GM18873 (cell line): ENCODE data around the gene JOSD2.
"Not testable (repeated sequence)": the region's sequence is repeated elsewhere in the genome, so short reads cannot be mapped to it uniquely, and the experiment has no call there.

ENCODE experiments used
- ATAC-seq: cut with Tn5 transposase; IDR thresholded peaks from one replicate; pipeline ENCODE4 v1.9.1; 2021; ENCODE audit warnings: mild to moderate bottlenecking, moderate library complexity, moderate number of reproducible peaks; ENCODE audit not compliant: unreplicated experiment, low FRiP score

The JOSD2 gene

GRCh38 chr19:50547385-50548190, 36.6 kb upstream of the JOSD2 start:
- ATAC-seq = no peak

GRCh38 chr19:50546527-50547221, 35.7 kb upstream of the JOSD2 start:
- no peak for ATAC-seq

GRCh38 chr19:50542943-50543342, 32.0 kb upstream of the JOSD2 start:
- ATAC-seq = no peak

- no peak for ATAC-seq
These were observed 26.8 kb upstream of the JOSD2 start for GRCh38 chr19:50537769-50538230.

- ATAC-seq = no peak
These were observed 26.3 kb upstream of the JOSD2 start for GRCh38 chr19:50537306-50537685.

- ATAC-seq = no peak
These were observed 25.8 kb upstream of the JOSD2 start for GRCh38 chr19:50536662-50537305.

GRCh38 chr19:50535672-50536187, 24.7 kb upstream of the JOSD2 start:
- no peak for ATAC-seq

- no peak for ATAC-seq
These were observed 23.5 kb upstream of the JOSD2 start for GRCh38 chr19:50534478-50534877.

- ATAC-seq = no peak
These were observed 22.0 kb upstream of the JOSD2 start for GRCh38 chr19:50532952-50533351.

GRCh38 chr19:50531171-50531612, 20.2 kb upstream of the JOSD2 start:
- no peak for ATAC-seq

- ATAC-seq = not testable (repeated sequence)
These were observed 17.1 kb upstream of the JOSD2 start for GRCh38 chr19:50528052-50528451.

- no peak for ATAC-seq
These were observed 11.9 kb upstream of the JOSD2 start for GRCh38 chr19:50522881-50523280.

- ATAC-seq = no peak
These were observed 10.0 kb upstream of the JOSD2 start for GRCh38 chr19:50520822-50521465.

- no peak for ATAC-seq
These were observed 8.1 kb upstream of the JOSD2 start for GRCh38 chr19:50519006-50519575.

GRCh38 chr19:50518091-50519005, 7.4 kb upstream of the JOSD2 start:
- ATAC-seq = no peak

- no peak for ATAC-seq
These were observed 6.7 kb upstream of the JOSD2 start for GRCh38 chr19:50517704-50518075.

- no peak for ATAC-seq
These were observed 6.1 kb upstream of the JOSD2 start for GRCh38 chr19:50516964-50517703.

- no peak for ATAC-seq
These were observed 5.5 kb upstream of the JOSD2 start for GRCh38 chr19:50516456-50516855.

- no peak for ATAC-seq
These were observed 4.2 kb upstream of the JOSD2 start for GRCh38 chr19:50515168-50515561.
